Measurements from ENCODE around the gene INO80B.
A peak's percentile ranks its signal among the peaks of the same experiment; 100 is the strongest.
"Not testable (repeated sequence)": the region's sequence is repeated elsewhere in the genome, so short reads cannot be mapped to it uniquely, and the experiment has no call there.

The INO80B gene

GRCh38 chr2:74425523-74425922 lies 29.4 kb upstream of the INO80B start:
- DNase-seq (ENCODE audit: low read depth in 2 of 2), result no peak

- no peak for DNase-seq (ENCODE audit: low read depth in 2 of 2)
Observed at GRCh38 chr2:74426181-74426758, 28.6 kb upstream of the INO80B start.

- no peak for DNase-seq (ENCODE audit: low read depth in 2 of 2)
Observed at GRCh38 chr2:74427551-74427950, 27.3 kb upstream of the INO80B start.

GRCh38 chr2:74428675-74429074 lies 26.2 kb upstream of the INO80B start:
- no peak for DNase-seq (ENCODE audit: low read depth in 2 of 2)

GRCh38 chr2:74429487-74430451 lies 25.1 kb upstream of the INO80B start:
- DNase-seq (ENCODE audit: low read depth in 2 of 2), result no peak

GRCh38 chr2:74430502-74430901 lies 24.4 kb upstream of the INO80B start:
- DNase-seq (ENCODE audit: low read depth in 2 of 2), result no peak

GRCh38 chr2:74436111-74436805 lies 18.6 kb upstream of the INO80B start:
- DNase-seq (ENCODE audit: low read depth in 2 of 2), result no peak

- no peak for DNase-seq (ENCODE audit: low read depth in 2 of 2)
Observed at GRCh38 chr2:74436848-74437695, 17.8 kb upstream of the INO80B start.

- DNase-seq (ENCODE audit: low read depth in 2 of 2), result no peak
Observed at GRCh38 chr2:74438248-74438647, 16.6 kb upstream of the INO80B start.

- no peak for DNase-seq (ENCODE audit: low read depth in 2 of 2)
Observed at GRCh38 chr2:74439373-74439772, 15.5 kb upstream of the INO80B start.

- no peak for DNase-seq (ENCODE audit: low read depth in 2 of 2)
Observed at GRCh38 chr2:74439803-74440377, 15.0 kb upstream of the INO80B start.

GRCh38 chr2:74440378-74441169 lies 14.3 kb upstream of the INO80B start:
- no peak for DNase-seq (ENCODE audit: low read depth in 2 of 2)

- DNase-seq (ENCODE audit: low read depth in 2 of 2), result no peak
Observed at GRCh38 chr2:74441170-74441689, 13.7 kb upstream of the INO80B start.

GRCh38 chr2:74441690-74442482 lies 13.0 kb upstream of the INO80B start, which contains the start of gene RTKN:
Gene RTKN (minus strand): TSS chr2:74441937. CDS start chr2:74441816, 121 bp downstream.
- DNase-seq (ENCODE audit: low read depth in 2 of 2), result peak in 1 of 2 donors; percentile 11

- DNase-seq (ENCODE audit: low read depth in 2 of 2), result not testable (repeated sequence)
Observed at GRCh38 chr2:74442483-74443297, 12.2 kb upstream of the INO80B start.

- DNase-seq (ENCODE audit: low read depth in 2 of 2), result no peak
Observed at GRCh38 chr2:74444498-74445318, 10.2 kb upstream of the INO80B start.

- DNase-seq (ENCODE audit: low read depth in 2 of 2), result no peak
Observed at GRCh38 chr2:74447230-74447999, 7.5 kb upstream of the INO80B start.

Data from stimulated activated CD8-positive, alpha-beta memory T cell treated with anti-CD3 and anti-CD28 coated beads, Interleukin-2, amount 100 ng/mL, for 1 hour (primary cell).